SK-N-SH (cell line): ENCODE results near the gene CFAP299. TPM values are rescaled to one million over a fixed set of nuclear protein-coding genes. Genes with fewer than 3 reads are reported as not detected.

ENCODE experiments used
- CTCF ChIA-PET: fragments of 300-600, 350-600 bp; formaldehyde crosslinking; extraction: SDS; loops from one replicate; lab custom pipeline; 2021; lab: Yijun Ruan, JAX
- POLR2A ChIA-PET: fragments of 350-600 bp; sonication (Branson Sonifier 250); formaldehyde crosslinking; extraction: SDS; loops from one replicate; lab custom pipeline; 2020; ENCODE audit warnings: antibody characterized with exemption, inconsistent platforms; lab: Yijun Ruan, JAX
- DNase-seq: peaks from one replicate; pipeline ENCODE4 v3.0.0; 2012
- H2AFZ ChIP-seq: fragments of 200-600 bp; sonication (generic); 2 replicates; pipeline ENCODE4 v1.8.1; 2016; ENCODE audit warnings: antibody characterized with exemption, mild to moderate bottlenecking, low read depth
- H3F3A ChIP-seq: fragments of 200-600 bp; sonication (generic); replicated peaks from 2 replicates; pipeline ENCODE3; 2016; ENCODE audit warnings: antibody characterized with exemption, mild to moderate bottlenecking; ENCODE audit not compliant: insufficient read depth
- H3K27ac ChIP-seq, 2 experiments: fragments of 200-500 bp in 1 of 2; fragments of 200-600 bp in 1 of 2; sonication (Bioruptor generic) in 1 of 2; sonication (generic), shearing (Covaris generic) in 1 of 2; 2 replicates each; pipeline versions ENCODE4 v1.5.1 to v1.6.1; 2014 to 2016; ENCODE audit warnings: low read depth in 2 of 2, inconsistent platforms in 1 of 2, low read length in 1 of 2, mild to moderate bottlenecking in 1 of 2, mixed read lengths in 1 of 2
- H3K27me3 ChIP-seq: fragments of 200-600 bp; sonication (generic), shearing (Covaris generic); 2 replicates; pipeline ENCODE4 v1.6.1; 2016; ENCODE audit warnings: mixed run types; ENCODE audit not compliant: insufficient read depth
- H3K36me3 ChIP-seq, 2 experiments: fragments of 200-500 bp in 1 of 2; fragments of 200-600 bp in 1 of 2; sonication (Bioruptor generic) in 1 of 2; sonication (generic) in 1 of 2; replicated peaks in 1 of 2; 2 replicates each; pipeline versions ENCODE3 to v1.5.1; 2014 to 2016; ENCODE audit warnings: low read length in 1 of 2, mild to moderate bottlenecking in 1 of 2; ENCODE audit not compliant: insufficient read depth in 2 of 2, control insufficient read depth in 1 of 2
- H3K4me1 ChIP-seq, 2 experiments: fragments of 200-500 bp in 1 of 2; fragments of 200-600 bp in 1 of 2; sonication (Bioruptor generic) in 1 of 2; sonication (generic), shearing (Covaris generic) in 1 of 2; 2 replicates each; pipeline versions ENCODE4 v1.5.1 to v1.6.1; 2014 to 2016; ENCODE audit warnings: low read depth in 1 of 2, low read length in 1 of 2, mixed run types in 1 of 2; ENCODE audit not compliant: insufficient read depth in 2 of 2, control insufficient read depth in 1 of 2
- H3K4me2 ChIP-seq: fragments of 200-600 bp; sonication (generic), shearing (Covaris generic); 2 replicates; pipeline ENCODE4 v1.6.1; 2017; ENCODE audit warnings: mixed run types
- H3K4me3 ChIP-seq, 2 experiments: fragments of 200-500 bp in 1 of 2; fragments of 200-600 bp in 1 of 2; sonication (Bioruptor generic) in 1 of 2; sonication (generic), shearing (Covaris generic) in 1 of 2; 2 replicates each; pipeline versions ENCODE4 v1.5.1 to v1.8.1; 2014 to 2016; ENCODE audit warnings: low read depth in 2 of 2, inconsistent platforms in 1 of 2, low read length in 1 of 2, mild to moderate bottlenecking in 1 of 2, mixed read lengths in 1 of 2, moderate library complexity in 1 of 2
- H3K79me2 ChIP-seq: fragments of 200-600 bp; sonication (generic); 2 replicates; pipeline ENCODE4 v1.8.1; 2017; ENCODE audit warnings: mild to moderate bottlenecking; ENCODE audit not compliant: insufficient read depth
- H3K9ac ChIP-seq: fragments of 200-600 bp; sonication (generic); 2 replicates; pipeline ENCODE4 v1.6.1; 2017; ENCODE audit warnings: mixed run types
- H3K9me2 ChIP-seq: fragments of 200-600 bp; sonication (generic); 2 replicates; pipeline ENCODE4 v1.6.1; 2017; ENCODE audit warnings: mixed run types
- H3K9me3 ChIP-seq: fragments of 200-600 bp; sonication (generic); 2 replicates; pipeline ENCODE4 v1.6.1; 2017; ENCODE audit warnings: mixed run types, mild to moderate bottlenecking, moderate library complexity
- H4K20me1 ChIP-seq: fragments of 200-600 bp; sonication (generic); 2 replicates; pipeline ENCODE4 v1.6.1; 2017; ENCODE audit warnings: mild to moderate bottlenecking, mixed run types; ENCODE audit not compliant: insufficient read depth
- CHD2 ChIP-seq: fragments of 150-350 bp; IDR thresholded peaks from 2 replicates; pipeline ENCODE4 v1.6.1; 2018; ENCODE audit warnings: low read length; ENCODE audit not compliant: partially characterized antibody
- EP300 ChIP-seq, 2 experiments: IDR thresholded peaks; 2 replicates each; pipeline versions ENCODE4 v1.4.0 to v1.6.1; 2012; ENCODE audit warnings: borderline replicate concordance in 1 of 2, low read depth in 1 of 2, low read length in 1 of 2
- FOXJ3 ChIP-seq: sonication (generic); formaldehyde crosslinking; IDR thresholded peaks from 2 replicates; pipeline ENCODE4 v1.5.1; 2020; ENCODE audit warnings: mild to moderate bottlenecking, missing genetic modification reagents
- GABPA ChIP-seq: IDR thresholded peaks from 2 replicates; pipeline ENCODE4 v1.4.0; 2012; ENCODE audit warnings: low read depth, mild to moderate bottlenecking
- GATA2 ChIP-seq: sonication (generic); formaldehyde crosslinking; IDR thresholded peaks from 2 replicates; pipeline ENCODE4 v1.5.0; 2020; ENCODE audit warnings: mild to moderate bottlenecking, missing genetic modification reagents
- JUND ChIP-seq: IDR thresholded peaks from 2 replicates; pipeline ENCODE4 v1.4.0; 2012
- MEF2A ChIP-seq: IDR thresholded peaks from 2 replicates; pipeline ENCODE4 v1.4.0; 2012; ENCODE audit warnings: low read depth, borderline replicate concordance
- MXI1 ChIP-seq: IDR thresholded peaks from 2 replicates; pipeline ENCODE4 v1.6.1; 2012; ENCODE audit warnings: mild to moderate bottlenecking, low read depth, low read length, improper control_type of control experiment
- NRF1 ChIP-seq: IDR thresholded peaks from 2 replicates; pipeline ENCODE4 v1.6.1; 2012; ENCODE audit warnings: low read depth, mild to moderate bottlenecking, low read length
- PBX3 ChIP-seq: IDR thresholded peaks from 2 replicates; pipeline ENCODE4; 2012
- RAD21 ChIP-seq: IDR thresholded peaks from 2 replicates; pipeline ENCODE4 v1.6.1; 2012; ENCODE audit warnings: mild to moderate bottlenecking, low read length
- RCOR1 ChIP-seq: fragments of 150-350 bp; IDR thresholded peaks from 2 replicates; pipeline ENCODE4 v1.6.1; 2017; ENCODE audit warnings: antibody characterized with exemption, low read length
- REST ChIP-seq: IDR thresholded peaks from 2 replicates; pipeline ENCODE4 v1.6.1; 2012; ENCODE audit warnings: mild to moderate bottlenecking, low read depth, low read length, moderate library complexity
- RFX5 ChIP-seq: IDR thresholded peaks from 2 replicates; pipeline ENCODE4 v1.6.1; 2012; ENCODE audit warnings: mild to moderate bottlenecking, improper control_type of control experiment, low read length
- SIN3A ChIP-seq: IDR thresholded peaks from 2 replicates; pipeline ENCODE4 v1.6.1; 2012; ENCODE audit warnings: low read depth, mild to moderate bottlenecking, low read length, moderate library complexity, borderline replicate concordance
- SMC3 ChIP-seq: IDR thresholded peaks from 2 replicates; pipeline ENCODE4 v1.6.1; 2012; ENCODE audit warnings: low read depth, low read length, improper control_type of control experiment
- TAF1 ChIP-seq: IDR thresholded peaks from 2 replicates; pipeline ENCODE4 v1.6.1; 2012; ENCODE audit warnings: low read depth, mild to moderate bottlenecking, low read length, moderate library complexity, borderline replicate concordance
- USF1 ChIP-seq: IDR thresholded peaks from 2 replicates; pipeline ENCODE4 v1.4.0; 2012; ENCODE audit warnings: low read depth, borderline replicate concordance
- YY1 ChIP-seq: IDR thresholded peaks from 2 replicates; pipeline ENCODE4 v1.4.0; 2012; ENCODE audit warnings: low read depth, mild to moderate bottlenecking
- WGBS: methylation state at CpG from one replicate; pipeline ENCODE4 v1.1.6; 2017; ENCODE audit warnings: low lambda C conversion rate; 5-methylcytosine and 5-hydroxymethylcytosine counted together
- polyA plus RNA-seq, 3 experiments: library from polyadenylated mRNA; depleted of rRNA; stranded (reverse); fragments of >200 nt; gene quantifications; 2 replicates each; pipeline ENCODE4 v1.2.3, GENCODE V29; 2012

The CFAP299 gene
- polyA plus RNA-seq, 1 of the 3 experiments (the other 2 are of a cell fraction) = 1.2 TPM

- DNase-seq = no peak
- H3K36me3 ChIP-seq = no peaks in the 10 kb centered on the region
- H3K4me3 ChIP-seq = no peak overlapping the region
- H3K4me2 ChIP-seq = no peak overlapping the region
- CTCF ChIA-PET = no interaction called here
- no peaks in the 10 kb centered on the region for H4K20me1 ChIP-seq
- peaks cover 0 to 5% of the 10 kb centered on the region in 2 experiments; a peak in 1 of 4 replicates for H3K4me1 ChIP-seq
- no peaks in the 10 kb centered on the region for H3K79me2 ChIP-seq
- H3K27me3 ChIP-seq = no peaks in the 10 kb centered on the region
- H3K9me3 ChIP-seq = no peaks in the 10 kb centered on the region
- TF ChIP-seq PBX3 (no peak), CHD2 (no peak), MEF2A (no peak), REST (no peak), NRF1 (no peak), GABPA (no peak), EP300 (IDR thresholded peaks at IDR 0.05; ENCODE audit: borderline replicate concordance in 1 of 2, low read depth in 1 of 2, low read length in 1 of 2) (no peak), YY1 (no peak), JUND (no peak), RCOR1 (no peak), MXI1 (no peak), GATA2 (CRISPR knock-in tag) (no peak), RFX5 (no peak), RAD21 (no peak), FOXJ3 (CRISPR knock-in tag) (no peak), TAF1 (no peak), SIN3A (no peak), SMC3 (no peak), USF1 (no peak)
- no peaks in the 10 kb centered on the region for H3K9me2 ChIP-seq
- no peak overlapping the region; a peak in 2 of 4 replicates for H3K27ac ChIP-seq
- 0% methylated on average over 1 of the region's 1 CpG for WGBS
- H3F3A ChIP-seq = no peaks in the 10 kb centered on the region
- H2AFZ ChIP-seq = 0 out of 2 replicates have a peak overlapping the region, but pooled peaks have one; percentile 37
- POLR2A ChIA-PET = no interaction called here
- H3K9ac ChIP-seq = no peak overlapping the region
Measured at GRCh38 chr4:80840396-80840795, 504.9 kb downstream of the CFAP299 start.
